GM21529 (cell line): Measurements from ENCODE around the gene UMODL1.

Experiments used
- ATAC-seq: cut with Tn5 transposase; IDR thresholded peaks from one replicate; pipeline ENCODE4 v1.9.1; 2021; ENCODE audit not compliant: unreplicated experiment

UMODL1 gene

DNA sequence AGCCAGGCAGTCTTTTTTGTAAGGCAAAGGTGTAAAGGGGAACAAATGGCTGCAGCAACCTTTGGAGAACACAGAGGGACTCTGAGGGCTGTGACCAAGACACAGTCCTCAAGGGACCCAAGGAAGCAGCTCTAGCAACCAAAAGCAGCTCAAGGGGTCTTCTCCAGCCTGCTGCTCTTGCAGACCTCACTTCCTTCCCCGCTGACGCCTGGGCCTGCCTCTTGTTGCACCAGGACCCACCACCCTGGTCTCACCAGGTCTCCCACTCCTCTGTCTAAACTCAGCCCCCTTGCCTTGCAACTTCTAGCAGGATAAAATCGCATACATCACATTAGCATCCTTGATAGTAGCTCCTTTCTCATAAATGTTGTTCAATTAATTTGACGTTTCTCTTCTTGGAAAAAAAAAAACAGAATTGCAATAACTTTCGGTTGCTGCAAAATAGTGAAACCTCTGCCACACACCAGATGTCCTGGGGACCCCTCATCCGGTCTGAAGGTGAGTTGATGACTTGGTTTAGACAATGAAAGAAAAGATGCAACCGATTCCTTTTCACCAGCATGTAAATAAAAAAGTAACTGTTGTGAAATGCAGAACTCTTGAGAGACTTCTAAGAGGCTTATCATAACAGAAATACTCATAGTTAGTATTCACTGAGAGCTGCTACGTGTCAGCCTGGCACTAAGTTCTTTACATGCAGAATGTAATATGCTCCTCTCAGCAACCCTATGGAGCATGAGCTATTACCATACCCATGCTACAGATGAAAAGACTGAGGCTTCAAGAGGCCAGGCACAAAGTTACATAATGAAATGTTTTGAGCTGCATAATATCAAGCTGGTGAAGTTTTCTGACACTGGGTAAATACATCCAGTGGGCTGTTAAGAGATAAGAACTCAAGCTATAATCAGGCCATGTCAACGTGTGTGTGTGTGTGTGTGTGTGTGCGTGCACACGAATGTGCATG, 58.5 kb downstream of the UMODL1 start:
- no peak for ATAC-seq

DNA sequence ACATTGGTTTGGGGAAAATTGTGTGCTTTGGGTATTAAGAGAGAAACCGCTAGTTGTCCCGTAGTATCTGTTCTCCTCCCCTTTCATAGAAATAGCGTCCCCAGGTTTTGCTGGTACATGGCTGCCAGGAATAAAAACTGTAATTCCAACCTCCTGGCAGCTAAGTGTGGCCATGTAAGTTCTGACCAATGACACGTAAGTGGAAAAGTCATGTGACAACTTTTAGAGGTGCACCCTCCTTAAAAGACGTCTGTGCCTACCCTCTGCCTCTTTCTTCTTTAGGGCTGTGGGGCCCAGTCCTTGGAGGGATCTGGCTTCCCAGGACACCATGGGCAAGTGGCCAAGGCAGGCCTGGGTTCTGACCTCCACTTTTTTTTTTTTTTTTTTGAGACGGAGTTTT, 59.3 kb downstream of the UMODL1 start:
- ATAC-seq: no peak

DNA sequence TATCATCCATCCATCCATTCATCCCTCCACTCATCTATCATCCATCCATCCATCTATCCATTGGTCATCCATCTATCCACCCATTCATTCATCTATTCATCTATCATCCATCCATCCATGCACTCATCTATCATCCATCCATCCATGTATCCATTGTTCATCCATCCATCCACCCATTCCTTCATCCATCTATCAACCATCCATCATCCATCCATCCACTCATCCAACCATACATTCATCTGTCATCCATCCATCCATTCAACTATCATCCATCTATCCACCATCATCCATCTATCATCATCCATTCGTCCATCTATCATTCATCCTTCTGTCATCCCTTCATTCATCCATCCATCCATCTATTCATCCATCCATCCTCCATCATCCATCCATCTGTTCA, 61.1 kb downstream of the UMODL1 start:
- ATAC-seq: no peak

DNA sequence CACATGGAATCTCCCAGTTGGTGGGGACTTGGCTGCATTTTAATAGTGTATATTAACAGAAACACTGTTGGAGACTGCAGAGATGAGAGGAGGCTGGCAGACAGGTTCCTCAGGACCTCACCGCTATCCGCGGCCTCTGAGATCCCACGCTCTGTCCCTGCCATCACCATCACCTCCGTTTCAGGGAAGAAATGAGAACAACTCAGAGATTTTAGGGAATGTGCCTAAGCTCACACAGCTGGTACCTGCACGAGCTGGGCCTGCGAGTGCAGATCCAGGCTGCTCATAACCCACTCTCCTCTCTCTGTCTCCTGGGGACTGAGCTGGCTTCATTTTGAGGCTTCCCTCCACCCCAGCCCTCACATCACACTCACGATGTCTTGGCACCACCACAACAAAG, 62.0 kb downstream of the UMODL1 start:
- no peak for ATAC-seq

DNA sequence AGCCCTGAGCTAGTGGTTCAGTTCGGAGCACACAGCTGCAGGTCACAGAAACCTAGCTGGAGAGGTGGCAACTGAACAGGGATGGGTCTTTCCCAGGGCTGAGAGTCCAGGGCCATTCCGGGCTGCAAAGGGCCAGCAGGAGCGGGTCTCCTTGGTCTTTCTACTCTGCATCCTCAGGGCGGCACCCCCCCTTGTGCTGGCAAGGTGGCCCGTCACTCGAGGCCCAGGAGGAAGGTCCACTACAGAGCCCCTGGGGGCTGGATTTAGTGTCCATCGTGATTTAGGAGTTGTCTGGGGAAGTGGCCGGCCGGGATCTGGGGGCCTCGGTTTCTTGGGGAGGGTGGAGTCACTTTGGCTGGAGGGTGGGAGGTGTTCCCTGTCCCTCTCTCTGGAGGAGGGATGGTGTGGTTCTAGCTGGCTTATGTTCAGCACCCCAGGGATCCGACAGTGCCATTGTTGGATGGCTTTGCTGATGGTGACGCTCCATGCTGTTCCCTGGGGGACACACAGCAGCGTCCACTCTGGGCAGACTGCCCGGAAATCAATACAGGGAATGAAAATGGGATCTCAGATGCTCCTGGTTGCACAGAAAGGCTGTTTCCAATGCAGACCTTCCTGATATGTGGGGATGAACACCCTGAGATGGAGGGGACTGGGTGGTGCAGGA, 64.4 kb downstream of the UMODL1 start:
- no peak for ATAC-seq

DNA sequence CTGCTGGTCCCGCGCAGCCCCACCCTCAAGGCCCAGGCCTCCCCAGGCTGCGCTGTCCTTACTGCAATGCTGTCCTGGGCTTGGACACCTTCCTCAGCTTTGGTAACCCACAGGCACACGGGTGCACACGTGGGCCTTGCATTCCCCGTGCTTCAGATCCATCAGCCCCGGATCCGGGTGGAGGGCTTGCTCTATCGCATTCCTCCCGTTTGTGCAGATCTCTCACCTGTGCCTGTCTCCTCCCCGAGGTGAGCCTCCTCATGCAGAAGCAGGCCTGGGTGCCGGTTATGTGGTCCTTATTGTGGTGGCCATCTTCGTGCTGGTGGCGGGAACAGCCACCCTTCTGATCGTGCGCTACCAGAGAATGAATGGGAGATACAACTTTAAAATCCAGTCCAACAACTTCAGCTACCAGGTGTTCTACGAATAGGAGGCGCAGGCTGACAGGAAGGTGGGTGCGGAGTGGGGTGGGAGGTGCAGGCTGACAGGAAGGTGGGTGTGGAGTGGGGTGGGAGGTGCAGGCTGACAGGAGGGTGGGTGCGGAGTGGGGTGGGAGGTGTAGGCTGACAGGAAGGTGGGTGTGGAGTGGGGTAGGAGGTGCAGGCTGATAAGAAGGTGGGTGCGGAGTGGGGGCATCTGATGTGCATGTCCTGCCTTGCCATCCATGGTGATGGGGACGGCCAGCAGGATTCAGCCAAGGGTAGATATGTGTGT, 66.2 kb downstream of the UMODL1 start:
- ATAC-seq: no peak

DNA sequence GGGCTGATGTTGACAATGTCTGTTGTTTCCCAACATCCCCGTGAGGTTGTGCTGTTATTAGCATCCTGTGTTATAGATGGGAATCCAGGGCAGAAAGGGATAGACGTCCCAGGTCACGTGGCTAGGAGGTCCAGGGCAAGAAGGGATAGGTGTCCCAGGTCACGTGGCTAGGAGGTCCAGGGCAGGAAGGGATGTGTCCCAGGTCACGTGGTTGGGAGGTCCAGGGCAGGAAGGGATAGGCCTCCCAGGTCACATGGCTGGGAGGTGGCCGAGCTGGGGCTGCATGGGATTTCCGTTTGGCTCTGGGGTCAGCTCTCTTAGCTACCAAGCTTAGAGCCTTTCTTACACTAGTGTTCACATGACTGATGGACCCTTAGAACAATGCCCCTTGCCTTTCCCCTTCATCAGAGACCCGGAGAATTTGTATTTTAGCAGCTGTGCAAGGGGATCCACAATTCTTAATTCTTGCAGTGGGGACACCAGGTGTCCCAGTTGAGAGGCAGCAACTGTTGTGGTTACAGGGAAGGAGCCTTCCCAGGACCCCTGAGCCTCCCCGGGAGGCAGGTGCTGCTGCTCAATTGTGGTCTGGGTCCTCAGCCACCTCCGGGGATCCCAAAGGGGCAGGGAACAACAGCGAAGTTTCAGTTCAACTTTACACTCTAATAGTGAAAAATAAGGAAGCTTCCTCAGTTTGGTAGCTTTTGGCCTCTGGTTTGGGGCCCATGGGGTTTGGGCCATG, 69.2 kb downstream of the UMODL1 start:
- ATAC-seq: no peak

DNA sequence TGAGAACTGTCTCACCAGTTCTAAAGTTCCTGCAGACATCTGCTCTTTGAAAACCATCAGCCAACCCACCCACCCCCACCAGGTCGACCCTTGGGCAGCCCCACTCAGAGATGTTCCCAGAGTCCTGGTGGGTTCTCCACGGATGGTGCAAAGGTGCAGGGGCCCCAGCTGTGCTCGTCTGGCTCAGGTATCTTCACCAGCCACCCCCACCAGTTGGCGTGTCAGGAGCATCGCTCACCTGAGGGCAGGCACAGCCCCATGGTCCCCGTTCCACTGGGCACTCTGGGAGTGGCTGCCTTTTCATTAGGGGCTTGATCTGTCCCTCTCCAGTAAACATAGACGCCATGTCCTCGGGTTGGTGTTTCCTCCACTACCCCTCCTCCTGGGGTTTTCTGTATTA, 70.5 kb downstream of the UMODL1 start:
- ATAC-seq: no peak

DNA sequence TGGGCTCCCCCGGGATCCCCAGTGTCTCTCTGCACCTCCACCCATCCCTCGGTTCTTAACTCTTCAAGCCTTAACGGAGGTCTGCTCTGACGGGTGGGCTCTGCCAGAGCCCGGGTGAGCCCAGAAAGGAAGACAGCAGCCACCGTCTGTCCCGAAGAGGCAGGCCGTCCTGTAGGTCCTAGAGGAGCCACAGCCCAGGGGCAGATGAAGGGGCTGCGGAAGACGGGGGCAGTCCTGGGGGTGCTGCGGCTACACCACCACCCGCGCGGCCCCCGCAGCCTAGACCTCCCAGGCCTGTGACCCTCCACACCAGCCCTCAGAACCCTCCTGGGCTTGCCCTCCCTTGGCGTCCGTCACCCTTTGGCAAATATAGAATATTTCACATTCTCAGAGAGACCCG, 71.0 kb downstream of the UMODL1 start:
- ATAC-seq: no peak

DNA sequence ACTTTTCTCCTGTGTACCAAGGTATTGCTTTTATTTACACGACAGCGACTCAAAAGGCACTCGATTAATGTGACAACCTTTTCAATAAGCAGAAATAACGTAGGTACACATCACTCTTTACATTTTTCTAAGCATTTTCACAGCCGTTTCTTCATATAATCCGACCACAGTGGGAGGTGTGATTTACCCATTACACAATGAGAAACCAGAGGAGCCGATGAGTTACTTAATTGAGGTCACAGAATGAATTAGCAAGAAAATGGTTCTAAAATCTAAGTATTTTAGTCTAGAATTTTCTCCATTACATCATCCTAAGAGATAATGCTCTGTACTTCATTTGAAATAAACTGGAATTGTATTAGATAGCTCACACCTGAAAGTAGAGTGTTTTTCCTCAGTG, 71.5 kb downstream of the UMODL1 start:
- no peak for ATAC-seq

DNA sequence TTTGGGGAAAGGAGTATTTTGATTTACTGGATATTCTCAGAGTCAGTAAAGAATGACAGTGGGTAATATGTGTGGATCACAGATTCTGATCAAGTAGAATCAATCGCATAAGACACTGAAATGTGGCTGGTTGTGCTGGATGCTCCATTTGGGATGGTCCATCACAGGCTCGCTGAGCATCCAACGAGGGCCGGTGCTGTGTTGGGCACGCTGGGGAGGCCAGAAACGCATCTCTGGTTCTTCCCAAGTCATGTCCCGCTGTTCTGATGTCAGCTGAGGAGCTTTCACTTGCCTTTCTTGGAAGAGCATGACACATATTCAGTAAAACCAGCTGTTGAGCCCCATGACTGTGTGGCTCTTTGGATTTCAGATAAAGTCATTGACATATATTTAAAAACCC, 72.0 kb downstream of the UMODL1 start:
- ATAC-seq: no peak

DNA sequence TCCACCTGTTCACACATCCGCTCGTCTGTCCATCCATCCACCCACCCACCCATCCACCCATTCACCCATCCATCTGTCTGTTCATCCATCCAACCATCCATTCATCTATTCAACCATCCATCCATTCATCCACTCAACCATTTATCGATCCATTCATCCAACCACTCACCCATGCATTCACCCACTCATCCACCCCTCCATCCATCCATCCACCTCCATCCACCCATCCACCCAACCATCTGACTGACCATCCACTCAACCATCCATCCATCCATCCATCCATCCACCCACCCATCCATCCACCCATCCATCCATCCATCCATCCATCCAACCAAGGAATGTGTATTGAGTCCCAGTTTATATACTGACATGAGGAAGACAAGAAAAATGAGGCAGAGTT, 73.1 kb downstream of the UMODL1 start:
- no peak for ATAC-seq

DNA sequence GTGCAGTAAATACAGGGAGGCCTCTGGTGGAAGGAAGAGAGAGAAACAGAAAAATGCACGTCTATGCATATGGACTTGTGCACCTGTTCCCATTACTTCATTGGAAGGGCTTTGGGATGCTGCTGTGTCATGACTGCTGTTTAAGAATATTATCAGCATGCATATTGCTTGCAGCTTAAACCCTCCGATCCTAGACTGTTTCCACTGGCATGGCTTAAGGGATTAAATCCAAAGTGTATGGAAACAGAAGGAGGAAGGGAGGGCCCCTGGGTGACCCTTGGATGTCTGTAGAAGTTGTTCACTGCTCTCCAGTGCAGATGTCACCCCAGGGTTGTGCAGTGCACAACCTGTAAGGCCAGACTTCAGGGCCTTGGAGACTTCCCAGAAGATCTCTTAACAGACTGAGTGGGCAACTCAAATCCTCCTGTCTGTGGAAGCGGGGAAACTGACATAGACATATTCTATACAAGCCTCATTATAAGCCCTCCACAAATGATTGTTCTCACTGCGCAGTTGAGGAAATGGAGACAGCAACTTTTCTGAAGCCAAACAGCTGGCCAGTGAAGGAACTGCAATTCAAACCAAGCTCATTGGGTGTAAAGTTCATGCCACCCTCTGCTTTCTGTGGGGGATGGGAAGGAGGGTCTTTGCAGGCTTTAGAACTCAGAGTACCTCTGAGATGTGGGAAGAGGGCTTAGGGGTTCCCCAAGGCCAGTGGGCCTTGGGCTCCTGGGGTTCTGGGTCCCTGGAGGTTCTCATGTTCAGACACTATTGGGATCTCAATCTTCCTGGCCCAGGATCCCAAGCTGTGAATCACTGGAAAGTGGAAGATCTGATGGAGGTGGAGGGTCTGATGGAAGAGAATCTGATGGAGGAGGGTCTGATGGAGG, 73.8 kb downstream of the UMODL1 start:
- ATAC-seq: no peak

DNA sequence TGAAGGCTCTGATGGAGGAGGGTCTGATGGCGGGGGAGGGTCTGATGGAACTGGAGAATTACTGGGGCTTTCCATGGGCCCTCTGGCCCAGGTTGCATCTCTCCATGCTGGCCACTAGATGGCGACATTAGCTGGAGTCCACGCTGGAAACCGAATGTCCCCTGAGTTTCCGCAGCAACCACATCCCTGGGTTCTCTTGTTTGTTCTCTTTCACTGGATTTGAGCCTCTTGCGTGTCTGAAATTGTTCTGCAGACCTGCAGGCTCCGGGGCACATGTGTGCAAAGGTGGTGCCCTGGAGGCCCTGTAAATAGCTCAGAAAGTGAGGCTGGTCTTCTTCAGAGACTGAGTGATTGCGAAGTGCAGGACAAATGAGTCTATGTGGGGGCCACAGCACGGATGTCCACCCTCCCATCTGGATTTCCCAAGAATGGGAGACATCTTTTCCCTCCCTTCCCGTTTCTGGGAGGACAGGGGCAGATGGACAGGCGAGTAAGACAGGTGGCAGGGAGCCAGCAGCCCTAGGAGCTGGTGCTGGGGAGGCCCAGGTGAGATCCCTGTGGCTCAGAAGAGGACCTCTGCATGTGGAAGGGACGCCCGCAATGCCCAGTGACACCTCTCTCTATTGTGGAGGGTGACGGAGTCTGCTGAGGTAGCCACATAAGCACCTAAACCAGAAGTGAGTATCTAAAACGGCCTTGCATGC, 74.6 kb downstream of the UMODL1 start:
- no peak for ATAC-seq

DNA sequence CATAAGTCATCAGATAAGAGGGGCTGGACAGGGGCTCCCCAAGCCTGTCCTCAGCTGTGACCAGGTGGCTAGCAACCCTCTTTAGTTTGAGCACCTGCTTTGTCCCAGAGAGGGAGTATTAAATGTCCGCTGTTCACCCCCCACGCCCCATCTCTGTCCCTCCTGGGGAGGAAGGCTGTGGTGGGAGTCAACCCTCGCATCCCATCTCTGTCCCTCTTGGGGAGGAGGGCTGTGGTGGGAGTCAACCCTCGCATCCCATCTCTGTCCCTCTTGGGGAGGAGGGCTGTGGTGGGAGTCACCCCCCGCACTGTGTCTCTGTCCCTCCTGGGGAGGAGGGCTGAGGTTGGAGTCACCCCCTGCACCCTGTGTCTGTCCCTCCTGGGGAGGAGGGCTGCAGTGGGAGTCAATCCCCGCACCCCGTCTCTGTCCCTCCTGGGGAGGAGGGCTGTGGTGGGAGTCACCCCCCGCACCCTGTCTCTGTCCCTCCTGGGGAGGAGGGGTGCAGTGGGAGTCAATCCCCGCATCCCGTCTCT, 75.2 kb downstream of the UMODL1 start:
- ATAC-seq: no peak

DNA sequence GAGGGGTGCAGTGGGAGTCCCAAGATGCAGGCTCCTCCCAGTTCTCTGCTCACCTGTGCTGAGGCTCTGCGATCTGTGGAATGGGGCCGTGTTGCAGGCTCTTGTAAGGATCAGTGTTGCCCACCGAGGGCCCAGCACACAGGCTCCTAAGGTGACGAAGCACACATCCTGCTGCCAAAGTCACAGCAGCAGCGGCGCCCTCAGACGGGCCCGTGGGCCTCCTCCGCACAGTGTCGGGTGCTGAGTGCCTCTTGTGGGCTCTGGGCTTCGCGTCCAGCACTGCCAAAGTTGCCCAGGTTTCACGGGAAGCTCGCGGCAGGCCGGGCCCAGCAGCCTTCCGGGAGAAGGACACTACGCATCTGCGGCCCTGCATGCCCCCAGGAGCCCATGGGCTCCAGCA, 75.7 kb downstream of the UMODL1 start:
- no peak for ATAC-seq

DNA sequence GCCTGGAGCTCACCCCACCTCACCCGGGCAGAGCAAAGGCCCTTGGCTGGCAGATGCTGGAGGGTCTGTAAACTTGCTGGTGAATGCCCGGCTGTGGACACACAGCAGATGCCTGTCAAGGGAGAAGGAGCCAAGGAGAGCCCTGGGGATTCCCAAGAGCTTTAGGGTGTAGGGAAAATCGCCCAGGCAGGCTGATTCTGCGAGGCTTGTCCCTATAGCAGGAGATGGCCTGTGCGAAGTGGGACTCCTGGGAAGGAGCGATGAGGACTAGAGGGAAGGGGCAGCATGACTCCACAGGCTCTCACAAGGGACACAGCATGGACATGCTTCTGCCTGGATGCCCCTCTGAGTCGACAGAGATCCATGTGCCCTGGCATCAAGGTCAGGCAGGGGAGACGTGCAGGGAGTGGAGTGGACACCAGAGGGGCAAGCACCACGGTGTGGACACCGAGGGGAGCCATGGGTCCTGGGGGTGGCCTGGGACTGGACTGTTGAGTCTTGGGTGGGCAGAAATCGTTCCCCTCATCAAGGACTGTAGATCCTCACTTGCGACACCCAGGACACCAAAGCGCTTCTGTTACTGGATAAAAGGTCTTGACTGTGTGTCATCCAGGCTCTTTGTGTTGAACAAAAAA, 76.4 kb downstream of the UMODL1 start:
- ATAC-seq: no peak

DNA sequence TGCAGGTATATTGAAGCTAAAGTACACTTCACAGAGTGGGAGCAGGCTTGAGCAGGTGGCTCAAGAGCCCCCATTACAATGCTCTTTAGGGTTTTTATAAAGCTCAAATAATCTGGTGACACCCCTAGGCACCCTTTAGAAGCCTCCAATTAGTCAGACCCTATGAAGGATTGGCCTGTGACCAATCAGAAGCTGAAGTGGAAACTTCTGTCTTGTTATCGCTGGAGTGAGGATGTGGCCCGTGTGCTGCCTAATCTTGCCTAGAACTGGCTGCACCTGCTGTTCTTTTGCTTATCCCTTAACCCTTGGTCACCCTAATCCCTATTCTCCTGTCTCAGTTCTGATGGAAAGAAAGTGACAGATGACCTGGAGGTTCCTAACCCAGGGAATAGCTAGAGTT, 77.0 kb downstream of the UMODL1 start:
- ATAC-seq: no peak

DNA sequence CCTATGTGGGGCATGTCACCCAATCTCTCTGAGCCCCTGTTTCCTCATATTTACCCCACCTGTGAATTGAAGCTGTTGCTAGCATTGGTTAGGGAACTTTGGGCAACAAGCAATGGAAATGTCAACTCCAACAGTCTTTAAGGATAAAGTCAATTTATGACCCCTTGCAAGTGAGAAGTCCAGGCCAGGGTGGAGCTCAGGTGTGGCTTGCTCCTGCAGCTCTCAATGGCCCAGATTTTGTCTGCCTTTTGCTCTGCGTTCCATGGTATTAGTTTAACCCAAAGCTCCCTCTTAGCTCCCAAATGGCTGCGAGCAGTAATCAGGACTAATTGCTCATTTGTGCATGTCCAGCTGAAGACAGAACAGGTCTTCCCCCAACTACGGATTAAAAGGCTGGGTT, 77.5 kb downstream of the UMODL1 start:
- no peak for ATAC-seq
